B cell (primary cell): ENCODE measurements around the gene PTPRN2. TPM values are rescaled to one million over a fixed set of nuclear protein-coding genes. Genes with fewer than 3 reads are reported as not detected.

ENCODE experiments used
- ATAC-seq: fragments of 200-7000 bp; cut with Tn5 transposase; one replicate; pipeline ENCODE4 v1.10.0; 2021; ENCODE audit warnings: low read depth, mild to moderate bottlenecking, moderate number of reproducible peaks, moderate library complexity
- CTCF ChIA-PET: fragments of 350-600 bp; sonication (Branson Sonifier 250); formaldehyde crosslinking; loops from one replicate; lab custom pipeline; 2021; ENCODE audit warnings: antibody characterized with exemption, inconsistent platforms; lab: Charles Lee
- POLR2A ChIA-PET: fragments of 350-600 bp; sonication (Branson Sonifier 250); formaldehyde crosslinking; loops from one replicate; lab custom pipeline; 2021; ENCODE audit warnings: antibody characterized with exemption; lab: Charles Lee
- DNase-seq: peaks from one replicate; pipeline ENCODE4 v3.0.0; 2013
- H2AFZ ChIP-seq: 2 replicates; pipeline ENCODE4 v1.6.1; 2012; ENCODE audit warnings: mild to moderate bottlenecking, low read depth, low read length; ENCODE audit not compliant: insufficient read depth, poor library complexity, severe bottlenecking
- H3K27ac ChIP-seq, 2 donors: 1 replicate in 1 of 2; 2 replicates in 1 of 2; pipeline ENCODE4 v1.5.1; 2012 to 2013; ENCODE audit warnings: low read length in 2 of 2, mild to moderate bottlenecking in 2 of 2, moderate library complexity in 1 of 2
- H3K27me3 ChIP-seq, 4 experiments: fragments of 200-600 bp in 1 of 4; sonication (generic) in 1 of 4; replicated peaks in 1 of 4; 1 replicate in 2 of 4; 2 replicates in 2 of 4; pipeline versions ENCODE4 v1.6.1 to v1.7.0; 2013 to 2016; ENCODE audit warnings: low read length in 3 of 4, mild to moderate bottlenecking in 2 of 4, mixed read lengths in 1 of 4, moderate library complexity in 1 of 4; ENCODE audit not compliant: insufficient read depth in 4 of 4, control insufficient read depth in 3 of 4; ENCODE audit errors: control extremely low read depth in 1 of 4
- H3K36me3 ChIP-seq, 2 experiments: replicated peaks in 1 of 2; 1 replicate in 1 of 2; 2 replicates in 1 of 2; pipeline versions ENCODE4 v1.6.1 to v1.7.1; 2013; ENCODE audit warnings: low read length in 1 of 2; ENCODE audit not compliant: insufficient read depth in 2 of 2, control insufficient read depth in 1 of 2; ENCODE audit errors: control extremely low read depth in 1 of 2, extremely low read depth in 1 of 2
- H3K4me1 ChIP-seq, 2 donors: fragments of 200-600 bp in 1 of 2; sonication (generic) in 1 of 2; 1 replicate in 1 of 2; 2 replicates in 1 of 2; pipeline versions ENCODE4 v1.5.1 to v1.6.1; 2013 to 2017; ENCODE audit warnings: low read length in 2 of 2; ENCODE audit not compliant: control insufficient read depth in 2 of 2, insufficient read depth in 2 of 2
- H3K4me2 ChIP-seq: replicated peaks from 2 replicates; pipeline ENCODE3; 2012; ENCODE audit warnings: mild to moderate bottlenecking, low read depth, low read length; ENCODE audit not compliant: poor library complexity, severe bottlenecking
- H3K4me3 ChIP-seq, 5 experiments: fragments of 200-600 bp in 1 of 5; sonication (generic) in 1 of 5; 1 replicate in 3 of 5; 2 replicates in 2 of 5; pipeline versions ENCODE4 v1.5.1 to v1.7.0; 2011 to 2016; ENCODE audit warnings: low read length in 4 of 5, mild to moderate bottlenecking in 4 of 5, low read depth in 2 of 5, control low read depth in 1 of 5, moderate library complexity in 1 of 5; ENCODE audit not compliant: insufficient read depth in 1 of 5; ENCODE audit errors: control extremely low read depth in 1 of 5, extremely low read depth in 1 of 5
- H3K79me2 ChIP-seq: fragments of 200-600 bp; sonication (generic); one replicate; pipeline ENCODE4 v1.6.0; 2016; ENCODE audit warnings: low read length; ENCODE audit not compliant: control insufficient read depth, insufficient read depth
- H3K9ac ChIP-seq: fragments of 200-600 bp; sonication (generic); 2 replicates; pipeline ENCODE4 v1.6.1; 2017; ENCODE audit warnings: mild to moderate bottlenecking, low read length, moderate library complexity
- H3K9me3 ChIP-seq, 3 donors: one replicate each; pipeline versions ENCODE4 v1.6.1 to v1.7.1; 2013; ENCODE audit warnings: low read length in 2 of 3; ENCODE audit not compliant: control insufficient read depth in 2 of 3, insufficient read depth in 1 of 3; ENCODE audit errors: control extremely low read depth in 1 of 3
- H4K20me1 ChIP-seq: 2 replicates; pipeline ENCODE4 v1.6.0; 2012; ENCODE audit warnings: mild to moderate bottlenecking, low read length; ENCODE audit not compliant: insufficient read depth, control insufficient read depth, poor library complexity, severe bottlenecking
- H3K27ac Mint-ChIP-seq: one replicate; pipeline ENCODE4 v1.8.0; 2021; ENCODE audit warnings: mixed read lengths
- H3K27me3 Mint-ChIP-seq: one replicate; pipeline ENCODE4 v1.8.0; 2021; ENCODE audit warnings: mixed read lengths
- H3K4me1 Mint-ChIP-seq: one replicate; pipeline ENCODE4 v1.8.0; 2021; ENCODE audit warnings: mixed read lengths
- H3K4me3 Mint-ChIP-seq: one replicate; pipeline ENCODE4 v1.8.0; 2021; ENCODE audit warnings: mixed read lengths
- H3K9me3 Mint-ChIP-seq: one replicate; pipeline ENCODE4 v1.8.0; 2022; ENCODE audit warnings: mixed read lengths; ENCODE audit not compliant: insufficient read depth
- CTCF ChIP-seq: fragments of 200-600 bp; IDR thresholded peaks from one replicate; pipeline ENCODE4 v1.8.0; 2022; ENCODE audit warnings: antibody characterized with exemption, mild to moderate bottlenecking
- EZH2 ChIP-seq: IDR thresholded peaks from 2 replicates; pipeline ENCODE4 v1.6.1; 2012; ENCODE audit warnings: borderline replicate concordance, low read depth, mild to moderate bottlenecking, moderate library complexity, low read length; ENCODE audit not compliant: insufficient read depth, poor library complexity, severe bottlenecking
- WGBS: methylation state at CpG from one replicate; pipeline ENCODE4 v1.1.5; 2013; ENCODE audit warnings: missing lambda C conversion rate; ENCODE audit not compliant: insufficient coverage; 5-methylcytosine and 5-hydroxymethylcytosine counted together
- intact Hi-C: fragments of 100-400 bp; cut with micrococcal nuclease; formaldehyde crosslinking; loops from one replicate; pipeline ENCODE4 v1.10.0; 2022
- polyA plus RNA-seq: library from polyadenylated mRNA; depleted of rRNA; stranded (reverse); fragments of >200 nt; gene quantifications from 2 replicates; pipeline ENCODE4 v1.2.3, GENCODE V29; 2012
- total RNA-seq, 2 donors: library from RNA; stranded (reverse); fragments of 120-200 nt in 1 of 2; gene quantifications; 1 replicate in 1 of 2; 2 replicates in 1 of 2; pipeline versions ENCODE4 v1.2.3 to v1.2.4, GENCODE V29; 2013 to 2022

PTPRN2 gene
- total and polyA plus RNA-seq, 2 donors (not counting 1 experiment from before 2014, with no cell fraction given) = 2.0 to 5.0 TPM

DNA sequence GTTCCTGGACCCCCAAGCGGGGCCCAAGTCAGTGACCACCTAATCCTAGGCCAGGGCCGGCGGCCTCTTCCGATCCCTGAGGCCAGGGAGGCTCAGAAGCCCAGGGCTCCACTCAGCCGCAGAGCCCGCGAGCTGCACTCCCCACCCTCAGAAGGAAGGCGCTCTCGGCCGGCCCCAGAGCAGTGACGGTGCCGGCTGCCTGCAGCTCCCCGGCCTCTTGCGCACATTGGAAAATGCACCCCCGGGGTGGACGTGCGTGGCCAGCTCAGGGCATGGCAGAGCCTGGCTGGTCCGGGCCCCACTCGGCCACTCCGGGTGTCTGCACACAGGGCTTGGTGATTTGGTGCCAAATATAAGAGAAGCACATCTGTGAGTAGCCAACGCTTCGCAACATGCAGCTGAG is 269.1 kb downstream of the PTPRN2 start:
- Histone ChIP-seq H3K4me3 (no peak overlapping the region), H3K4me1 (no peaks in the 10 kb centered on the region), H3K4me2 (no peak overlapping the region), H4K20me1 (no peaks in the 10 kb centered on the region), H3K9me3 (peaks cover 0 to 70% (median 0%) of the 10 kb centered on the region in 3 donors), H3K79me2 (no peaks in the 10 kb centered on the region), H3K27me3 (no peaks in the 10 kb centered on the region), H3K9ac (no peak overlapping the region), H2AFZ (no peak overlapping the region), H3K36me3 (no peaks in the 10 kb centered on the region), H3K27ac (no peak overlapping the region)
- no peak for DNase-seq
- intact Hi-C loops = no loop called here
- no peak overlapping the region for H3K27ac Mint-ChIP-seq
- ChIA-PET POLR2A (no interaction called here), CTCF (no interaction called here)
- 85% methylated on average over 20 of the region's 22 CpGs for WGBS
- peaks cover 4% of the 10 kb centered on the region for H3K27me3 Mint-ChIP-seq
- no peak overlapping the region for H3K4me3 Mint-ChIP-seq
- H3K4me1 Mint-ChIP-seq = no peaks in the 10 kb centered on the region
- peaks cover 3% of the 10 kb centered on the region for H3K9me3 Mint-ChIP-seq
- TF ChIP-seq CTCF = no peak
- TF ChIP-seq EZH2 = no peak
- no peak for ATAC-seq

DNA sequence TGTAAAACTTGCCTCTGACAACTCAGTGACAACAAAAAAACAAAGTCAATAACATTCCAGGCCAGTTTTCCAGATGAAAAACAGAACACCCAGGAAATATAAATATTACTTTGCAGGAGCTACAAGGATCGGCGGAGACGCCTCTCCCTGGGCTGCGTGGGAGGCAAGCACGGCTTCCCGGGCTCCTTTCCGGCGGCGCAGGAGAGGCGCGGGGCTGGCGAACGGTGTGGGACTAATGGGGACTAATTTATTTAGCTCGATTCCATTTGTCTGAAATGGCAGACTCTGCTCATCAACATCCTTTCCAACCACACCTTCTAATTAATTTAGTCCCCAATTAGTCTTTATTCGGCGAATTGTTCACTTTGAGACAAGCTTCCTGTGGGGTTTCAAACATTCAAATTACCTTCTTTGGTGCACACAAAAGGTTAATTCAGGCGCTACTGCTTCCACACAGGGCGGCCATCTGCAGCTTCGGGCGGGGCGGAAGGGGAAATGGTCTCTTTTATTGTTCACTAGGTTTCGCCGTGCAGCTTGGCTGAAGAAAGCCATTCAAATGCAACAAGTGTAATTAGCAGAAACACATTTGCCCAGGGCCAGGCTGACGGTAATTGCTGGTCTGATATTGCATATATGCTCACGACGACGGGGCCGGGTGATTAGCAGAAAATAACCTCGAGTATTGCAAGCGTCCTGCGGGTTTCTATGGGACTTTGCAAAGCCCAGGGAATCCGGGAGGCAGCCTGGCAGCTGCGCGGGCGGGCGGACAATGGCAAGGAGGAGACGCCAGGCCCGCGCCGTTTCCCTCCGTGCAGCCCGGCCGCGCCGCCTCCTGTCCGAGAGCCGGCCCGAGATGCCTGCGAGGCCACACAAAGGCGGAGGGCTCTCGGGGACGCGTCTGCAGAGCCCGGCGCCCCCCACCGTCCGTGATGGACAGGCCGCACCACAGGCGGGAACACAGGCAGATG is 270.1 kb downstream of the PTPRN2 start:
- Histone ChIP-seq H3K27me3 (no peaks in the 10 kb centered on the region), H3K4me1 (no peaks in the 10 kb centered on the region)
- CTCF ChIA-PET = no interaction called here

More for the DNA sequence above, 270.1 kb downstream of the PTPRN2 start:
- Mint-ChIP-seq H3K9me3 (peaks cover 4% of the 10 kb centered on the region), H3K27ac (no peak overlapping the region), H3K4me3 (no peak overlapping the region), H3K4me1 (no peaks in the 10 kb centered on the region), H3K27me3 (peaks cover 4% of the 10 kb centered on the region)
- H3K9ac ChIP-seq = no peak overlapping the region
- no peak overlapping the region for H3K27ac ChIP-seq
- no peak overlapping the region for H3K4me2 ChIP-seq
- POLR2A ChIA-PET = no interaction called here
- no peaks in the 10 kb centered on the region for H3K79me2 ChIP-seq
- H3K9me3 ChIP-seq = peaks cover 0 to 79% (median 0%) of the 10 kb centered on the region in 3 donors
- H2AFZ ChIP-seq = no peak overlapping the region
- DNase-seq = no peak
- TF ChIP-seq EZH2 (no peak), CTCF (no peak)
- no peak overlapping the region for H3K4me3 ChIP-seq
- no peaks in the 10 kb centered on the region for H3K36me3 ChIP-seq
- no peaks in the 10 kb centered on the region for H4K20me1 ChIP-seq
- ATAC-seq = no peak
- intact Hi-C loops = no loop called here
- 21% methylated on average over 43 of the region's 59 CpGs for WGBS
